Measurements from ENCODE around the gene PACS2. TPM values are rescaled to one million over a fixed set of nuclear protein-coding genes. Genes with fewer than 3 reads are reported as not detected.

The PACS2 gene
- total and polyA plus RNA-seq, 2 of the 8 experiments (the other 6 are each of a cell fraction or from before 2014, with no cell fraction given): 38.0 to 62.8 TPM

- TF ChIP-seq HDAC2 (IDR thresholded peaks at IDR 0.05; ENCODE audit: borderline replicate concordance in 1 of 2, low read depth in 2 of 2, low read length in 2 of 2): no peak
- TF ChIP-seq KDM4A (IDR thresholded peaks at IDR 0.05; ENCODE audit: low read depth, low read length, severe bottlenecking): no peak
These were observed 63.7 kb downstream of the PACS2 start (continued) for GRCh38 chr14:105378199-105378598.

All from H1 (cell line).